GM18507 (cell line): Measurements from ENCODE around the gene ARNT2.
"Not testable (repeated sequence)": the region's sequence is repeated elsewhere in the genome, so short reads cannot be mapped to it uniquely, and the experiment has no call there.

Experiments
- DNase-seq: peaks from one replicate; pipeline ENCODE4 v3.0.0; 2011; ENCODE audit warnings: low read depth; ENCODE audit not compliant: insufficient read length; ENCODE audit errors: extremely low spot score
- FAIRE-seq: peaks from 2 replicates; lab custom pipeline; 2011; peaks lifted over from hg19 to GRCh38; lab: Jason Lieb, UNC

The ARNT2 gene

DNA sequence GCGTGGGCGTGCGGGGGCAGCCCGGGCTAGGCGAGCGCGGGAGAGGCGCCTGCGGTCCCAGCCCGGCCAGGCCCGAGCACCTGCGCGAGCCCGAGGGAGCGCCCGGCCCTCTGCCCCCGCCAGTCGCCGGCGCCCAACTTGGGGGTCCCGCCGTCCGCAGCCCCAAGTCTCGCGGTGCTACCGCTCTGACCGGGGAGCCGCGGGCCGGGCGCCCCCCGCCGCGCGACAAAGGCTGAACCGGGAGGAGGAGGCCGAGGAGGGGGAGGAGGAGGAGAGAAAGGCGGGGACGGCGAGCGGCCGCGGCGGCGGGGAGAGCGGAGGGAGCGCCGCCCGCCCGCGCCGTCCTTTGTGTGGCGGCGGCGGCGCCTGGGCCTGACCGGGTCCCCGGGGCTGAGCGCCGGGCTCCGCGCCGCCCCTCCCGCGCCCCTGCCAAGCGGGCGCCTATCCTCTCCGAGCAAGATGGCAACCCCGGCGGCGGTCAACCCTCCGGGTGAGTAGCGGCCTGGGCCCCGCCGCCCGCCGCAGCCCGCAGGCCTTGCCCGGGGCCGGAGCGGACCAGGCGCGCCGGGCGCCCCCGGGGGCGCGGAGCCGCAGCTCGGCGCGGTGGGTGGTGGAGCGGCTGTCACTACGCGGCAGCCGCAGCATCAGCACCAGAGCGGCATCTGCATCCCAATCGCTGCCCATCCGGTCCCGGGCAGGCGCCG lies at the start of gene ARNT2:
ARNT2 (plus strand) TSS at position 326 of the 704 bp plus-strand sequence; CDS start at position 460, 134 bp downstream.
- FAIRE-seq (no peak), DNase-seq (no peak)

- DNase-seq, result no peak
- FAIRE-seq, result no peak
These were observed 37.1 kb upstream of the ARNT2 start for GRCh38 chr15:80367094-80367493.

- FAIRE-seq (no peak), DNase-seq (no peak)
These were observed 36.5 kb upstream of the ARNT2 start for GRCh38 chr15:80367661-80368060.

GRCh38 chr15:80371924-80372323 lies 32.3 kb upstream of the ARNT2 start:
- FAIRE-seq, result no peak
- no peak for DNase-seq

GRCh38 chr15:80374441-80374840 lies 29.7 kb upstream of the ARNT2 start:
- DNase-seq (no peak), FAIRE-seq (no peak)

DNA sequence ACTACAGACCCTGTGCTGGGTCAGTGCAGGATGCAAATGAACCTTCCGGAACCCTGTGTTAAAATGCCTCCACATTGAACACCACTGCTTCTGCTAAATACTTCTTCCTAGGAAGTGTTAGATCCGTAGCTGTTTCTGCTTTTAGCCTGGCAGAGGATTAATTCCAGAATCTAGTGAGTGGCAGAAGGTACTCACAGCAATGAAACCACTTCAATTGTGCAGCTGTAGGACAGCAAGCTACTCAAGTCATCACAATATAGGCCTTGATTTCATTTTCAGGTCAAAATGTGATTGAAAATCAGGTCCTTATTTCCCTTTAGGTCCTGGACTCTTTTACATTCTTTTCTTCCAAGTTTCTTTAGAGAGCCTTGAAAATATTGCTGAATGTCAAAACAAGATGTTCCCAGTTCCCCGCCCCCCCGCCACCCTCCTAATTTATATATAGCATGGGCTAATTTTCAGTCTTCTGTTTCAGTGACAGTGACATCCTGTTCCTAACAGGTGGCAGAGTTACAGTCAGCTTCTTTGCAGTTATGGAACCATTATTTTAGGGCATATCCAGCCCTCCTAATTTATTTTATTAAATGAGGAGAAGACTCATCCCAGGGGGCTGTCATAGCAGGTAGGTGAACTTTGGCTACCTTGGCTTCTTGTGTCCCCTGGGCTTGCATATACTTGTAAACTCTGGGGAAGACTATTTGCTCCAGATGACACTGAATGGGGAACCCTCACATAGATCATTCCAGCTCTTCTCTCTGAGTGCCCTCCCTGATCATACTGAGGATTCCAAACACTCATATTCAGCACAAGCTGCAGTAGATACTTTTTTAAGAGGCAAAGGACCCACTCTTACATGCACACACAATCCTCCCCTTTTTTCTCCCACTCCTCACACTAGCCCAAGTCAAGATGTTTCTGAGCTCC lies 28.0 kb upstream of the ARNT2 start:
- FAIRE-seq (no peak), DNase-seq (no peak)

DNA sequence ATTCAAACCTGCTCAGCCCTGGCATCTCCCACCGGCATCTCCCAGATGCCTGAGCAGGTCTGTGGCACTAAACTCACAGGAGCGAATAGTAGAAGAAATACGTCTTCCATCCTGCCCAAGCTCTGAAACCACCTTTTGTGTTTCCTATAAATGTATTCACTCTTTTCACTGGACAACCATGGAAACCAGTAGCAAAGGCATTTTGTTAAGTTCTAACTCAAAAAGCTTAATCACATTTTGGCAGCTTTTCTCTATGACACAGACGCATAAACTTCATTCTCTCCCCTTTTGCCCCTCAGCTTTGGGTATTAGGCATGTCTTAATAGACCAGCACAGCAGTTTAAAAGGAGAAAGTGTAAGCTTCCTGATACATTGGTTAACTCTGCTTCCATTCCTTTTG lies 24.5 kb upstream of the ARNT2 start:
- FAIRE-seq (no peak), DNase-seq (no peak)

- DNase-seq (no peak), FAIRE-seq (no peak)
These were observed 24.0 kb upstream of the ARNT2 start for GRCh38 chr15:80380154-80380553.

DNA sequence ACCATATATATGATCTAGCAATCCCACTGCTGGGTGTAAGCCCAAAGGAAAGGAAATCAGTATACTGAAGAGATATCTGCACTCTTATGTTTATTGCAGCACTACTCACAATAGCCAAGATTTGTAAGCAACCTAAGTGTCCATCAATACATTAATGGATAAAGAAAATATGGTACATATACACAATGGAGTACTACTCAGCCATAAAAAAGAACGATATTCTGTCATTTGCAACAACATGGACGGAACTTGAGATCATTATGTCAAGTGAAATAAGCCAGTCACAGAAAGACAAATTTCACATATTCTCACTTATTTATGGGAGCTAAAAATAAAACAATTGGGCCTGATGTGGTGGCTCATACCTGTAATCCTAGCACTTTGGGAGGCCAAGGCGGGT lies 21.9 kb upstream of the ARNT2 start:
- no peak for FAIRE-seq
- no peak for DNase-seq

GRCh38 chr15:80384432-80384831 lies 19.8 kb upstream of the ARNT2 start:
- no peak for FAIRE-seq

DNA sequence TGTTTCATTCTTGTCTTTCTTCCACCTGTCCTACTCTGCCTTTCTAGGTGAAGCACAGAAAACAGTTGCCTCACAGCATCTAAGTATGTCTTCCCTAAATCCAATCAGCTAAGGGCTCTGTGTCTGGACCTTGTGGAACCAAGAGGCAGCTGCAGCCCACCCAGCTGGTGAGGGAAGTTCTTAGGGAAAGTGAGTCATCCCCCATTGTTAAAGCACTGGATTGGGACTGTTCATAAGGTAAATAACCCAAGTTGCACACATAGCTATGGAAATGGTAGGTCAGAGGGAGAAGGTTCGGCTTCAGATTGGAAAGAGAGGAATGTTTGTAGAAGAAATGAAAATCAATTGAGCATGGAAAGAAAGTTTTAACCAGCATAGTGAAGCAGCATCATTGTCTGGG lies 18.0 kb upstream of the ARNT2 start:
- FAIRE-seq (no peak), DNase-seq (no peak)

More at GRCh38 chr15:80384432-80384831, 19.8 kb upstream of the ARNT2 start:
- DNase-seq, result no peak

GRCh38 chr15:80388326-80388725 lies 15.9 kb upstream of the ARNT2 start:
- FAIRE-seq (no peak), DNase-seq (no peak)

GRCh38 chr15:80389370-80389769 lies 14.8 kb upstream of the ARNT2 start:
- DNase-seq, result no peak
- no peak for FAIRE-seq

GRCh38 chr15:80390942-80391341 lies 13.2 kb upstream of the ARNT2 start:
- DNase-seq, FAIRE-seq: not testable (repeated sequence)

DNA sequence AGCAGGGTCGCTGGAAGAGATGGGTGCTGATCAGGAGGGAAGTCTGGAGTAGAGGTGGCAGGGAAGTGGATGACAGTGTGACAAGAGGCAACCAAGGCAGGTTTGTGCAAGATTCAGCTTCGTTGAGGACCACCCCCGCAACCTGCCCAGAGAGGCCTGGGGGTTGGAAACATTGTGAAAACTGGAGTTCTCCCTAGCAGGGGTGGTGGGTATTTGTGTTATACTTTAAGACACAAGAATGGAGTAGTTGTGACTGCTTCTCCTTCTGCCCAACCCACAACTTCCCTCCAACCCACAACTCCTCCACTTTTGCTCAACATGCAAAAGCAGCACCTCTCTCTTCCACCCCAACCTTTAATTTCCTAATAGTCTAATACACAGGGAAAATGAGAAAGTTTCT lies 8.6 kb upstream of the ARNT2 start:
- no peak for DNase-seq
- FAIRE-seq, result no peak

GRCh38 chr15:80396096-80396495 lies 8.1 kb upstream of the ARNT2 start:
- FAIRE-seq (no peak), DNase-seq (no peak)

DNA sequence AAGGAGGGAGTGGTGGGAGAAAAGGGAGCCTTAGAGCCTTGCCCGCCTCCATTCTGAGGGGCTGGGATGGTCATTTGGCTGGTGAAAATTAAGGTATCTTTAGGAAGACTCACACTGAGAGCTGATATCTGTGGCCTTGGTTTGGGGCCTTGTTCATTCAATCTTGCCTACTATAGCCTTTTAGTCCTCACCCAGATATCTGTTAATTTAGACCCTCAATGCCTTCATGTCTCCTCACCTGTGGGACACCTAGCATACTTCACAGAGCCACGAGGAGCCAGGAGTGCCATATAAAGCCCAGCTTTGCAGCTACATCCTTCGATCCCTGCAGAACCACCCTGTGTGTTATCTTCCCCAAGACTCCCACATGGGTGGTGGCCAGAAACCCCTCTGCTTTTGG lies 4.7 kb upstream of the ARNT2 start:
- FAIRE-seq (no peak), DNase-seq (no peak)

DNA sequence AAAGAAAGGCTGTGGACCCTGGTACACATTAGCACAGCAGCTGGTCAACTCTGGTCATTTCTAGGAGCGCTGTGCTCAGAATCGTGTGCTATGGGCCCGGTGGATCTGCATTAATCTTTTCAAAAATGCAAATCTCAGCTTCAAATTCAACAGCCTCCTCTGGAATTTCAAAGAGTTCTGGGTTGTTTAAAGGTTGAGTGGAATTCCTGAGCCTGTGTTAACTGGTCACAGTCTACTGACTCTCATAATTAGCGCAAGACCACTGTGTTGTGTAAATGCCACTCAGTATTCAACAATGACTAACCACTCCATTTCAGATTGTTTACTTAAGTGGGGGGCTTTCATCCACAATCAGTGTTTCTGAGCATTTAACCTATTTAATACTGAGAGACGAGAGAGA lies 2.7 kb upstream of the ARNT2 start:
- DNase-seq, result no peak
- no peak for FAIRE-seq

GRCh38 chr15:80402339-80402738 lies 1.8 kb upstream of the ARNT2 start:
- no peak for DNase-seq
- no peak for FAIRE-seq

DNA sequence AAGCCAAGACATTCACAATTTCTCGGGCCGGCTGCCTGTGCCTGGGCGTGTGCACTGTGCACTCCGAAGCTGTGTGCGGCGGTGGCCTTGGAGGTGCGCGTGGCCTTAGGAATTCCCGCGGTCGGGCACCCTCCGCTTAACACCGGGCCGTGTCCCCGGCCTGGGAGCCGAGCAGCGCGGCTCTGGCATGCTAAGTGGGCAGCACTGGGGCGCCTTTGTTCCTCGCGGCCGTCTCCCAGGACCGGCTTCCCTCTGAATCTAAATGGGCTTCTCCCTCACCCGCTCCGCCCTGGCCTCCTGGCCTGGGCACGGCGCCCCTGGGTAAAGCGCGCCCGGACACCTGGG lies 498 bp upstream of the ARNT2 start:
- DNase-seq (no peak), FAIRE-seq (no peak)
